NCI-H2107 treated with DMSO at 0.1 percent for 48 hours (cell line): ENCODE results near the gene NR0B2.

Source experiments
- DNase-seq: peaks from one replicate; lab custom pipeline; 2025; ENCODE audit not compliant: unreplicated experiment; lab: John Stamatoyannopoulos, UW

Gene NR0B2

DNA sequence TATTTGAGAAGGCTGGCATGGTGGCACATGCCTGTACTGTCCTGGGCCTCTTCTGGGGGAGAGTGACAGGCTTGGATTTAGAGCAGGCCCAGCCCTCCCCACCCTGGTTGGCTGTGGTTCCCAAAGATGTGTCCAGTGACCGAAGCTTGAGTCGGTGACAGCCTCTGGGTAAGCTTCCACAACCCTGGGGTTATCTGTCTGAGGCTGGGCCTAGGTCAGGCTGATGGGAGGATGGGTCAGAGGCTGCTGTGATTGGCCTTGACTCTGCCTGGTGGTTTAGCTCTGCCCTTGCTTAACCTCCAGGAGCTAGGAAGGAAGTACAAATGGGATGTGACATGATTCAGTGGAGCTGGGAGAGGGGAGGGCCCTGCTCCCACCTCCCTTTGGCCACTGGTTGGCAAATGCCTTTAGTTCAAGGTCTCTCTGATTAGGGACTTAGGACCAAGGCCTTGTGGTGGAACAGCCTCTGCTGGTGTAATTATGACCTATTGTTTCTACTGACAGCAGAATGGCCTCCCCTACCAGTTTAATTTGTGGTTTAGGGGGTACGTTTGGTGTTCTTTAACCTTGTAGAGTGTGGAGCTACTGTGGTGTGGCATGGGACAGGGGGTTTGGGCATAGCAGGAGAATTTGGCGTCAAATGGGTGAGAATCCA lies 24.4 kb upstream of the NR0B2 start:
- no peak for DNase-seq

- no peak for DNase-seq
These were observed 23.0 kb upstream of the NR0B2 start for GRCh38 chr1:26936823-26937222.

GRCh38 chr1:26932531-26932930 lies 18.8 kb upstream of the NR0B2 start:
- no peak for DNase-seq

GRCh38 chr1:26923711-26924110 lies 9.9 kb upstream of the NR0B2 start:
- no peak for DNase-seq

- no peak for DNase-seq
These were observed 9.1 kb upstream of the NR0B2 start for GRCh38 chr1:26922901-26923300.

DNA sequence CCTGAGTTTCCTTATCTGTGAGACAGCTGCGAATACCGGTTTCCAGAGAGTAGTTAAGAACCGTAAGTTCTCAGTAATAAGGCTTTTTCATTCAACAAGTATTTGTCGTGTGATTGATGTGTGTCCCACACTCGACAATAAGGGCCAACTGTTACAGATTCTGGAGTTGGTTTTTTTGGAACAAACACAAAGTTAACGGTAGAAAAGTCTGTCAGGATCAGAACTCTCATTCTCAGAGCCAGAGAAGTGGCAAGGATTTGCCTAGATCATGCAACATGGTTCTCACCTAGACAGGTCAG lies 8.6 kb upstream of the NR0B2 start:
- no peak for DNase-seq

GRCh38 chr1:26921540-26922430 lies 8.0 kb upstream of the NR0B2 start, which contains the start of gene NUDC:
Gene NUDC, plus strand, starts transcription at chr1:26921743. Its CDS starts 106 bp downstream, at chr1:26921849.
- peak; percentile 93 for DNase-seq

DNA sequence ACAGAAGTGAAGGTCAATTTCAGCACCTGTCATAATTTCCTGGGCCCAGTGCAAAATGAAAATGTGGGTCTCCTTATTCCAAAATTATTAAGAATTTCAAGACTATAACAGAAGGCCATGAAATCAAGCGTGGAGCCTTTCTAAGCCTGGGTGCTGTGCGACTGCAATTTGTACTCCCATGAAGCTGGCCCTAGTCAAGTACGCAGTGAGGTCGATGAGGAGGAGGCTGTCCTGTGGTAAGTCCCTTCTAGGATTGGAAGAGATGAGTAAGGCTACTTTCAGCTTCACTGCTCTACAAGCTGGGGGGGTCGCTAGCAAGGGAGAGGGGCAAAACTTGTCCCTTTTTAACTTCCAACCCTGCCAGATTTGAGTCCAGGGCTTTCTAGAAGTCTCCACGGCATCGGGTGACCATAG lies 7.4 kb upstream of the NR0B2 start:
- DNase-seq: no peak

DNA sequence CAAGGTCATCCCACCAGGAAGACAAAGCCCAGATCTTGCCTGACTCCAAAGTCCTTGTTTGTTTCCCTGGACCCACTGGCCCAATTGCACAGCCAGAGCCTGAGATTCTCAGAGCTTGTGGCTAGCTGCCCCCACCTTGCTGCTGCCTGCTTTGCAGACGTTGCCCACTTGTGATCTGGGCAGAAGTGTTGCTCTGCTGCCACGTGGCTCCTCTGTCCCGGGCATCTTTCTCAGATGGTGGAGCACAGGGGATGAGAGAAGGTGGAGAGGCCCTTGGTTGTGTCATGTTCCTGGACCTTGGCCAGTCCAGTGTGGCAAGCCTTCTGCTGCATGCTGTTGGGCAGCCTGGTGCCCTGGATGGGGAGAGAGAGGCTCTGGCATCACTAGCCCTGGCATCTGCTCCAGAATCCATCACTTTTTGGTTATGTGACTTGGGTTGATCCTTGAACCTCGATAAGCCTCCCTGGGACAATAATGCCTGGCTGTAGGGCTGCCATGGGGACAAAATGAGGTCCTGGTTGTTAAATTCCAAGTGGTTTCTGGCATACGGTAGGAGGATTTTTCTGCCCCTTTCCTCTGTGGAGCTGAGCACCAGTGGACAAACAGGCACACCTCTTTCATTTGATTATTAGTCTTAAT lies 1.5 kb upstream of the NR0B2 start:
- no peak for DNase-seq

DNA sequence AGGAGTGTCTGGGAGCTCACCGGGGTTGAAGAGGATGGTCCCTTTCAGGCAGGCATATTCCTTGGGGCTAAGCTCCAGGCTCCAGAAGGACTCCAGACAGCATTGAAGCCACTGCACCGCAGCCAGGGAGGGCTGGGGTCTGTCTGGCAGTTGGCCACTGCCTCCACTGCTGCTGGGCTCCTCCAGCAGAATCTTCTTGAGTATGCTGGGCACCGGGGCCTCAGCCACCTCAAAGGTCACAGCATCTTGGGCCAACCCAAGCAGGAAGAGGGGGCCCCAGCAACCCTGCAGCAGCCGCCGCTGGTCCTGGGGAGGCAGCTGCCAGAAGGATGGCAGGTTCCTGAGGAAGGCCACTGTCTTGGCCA lies 404 bp downstream of the NR0B2 start:
- no peak for DNase-seq

- DNase-seq: no peak
These were observed 1.7 kb downstream of the NR0B2 start for GRCh38 chr1:26912147-26912490.

GRCh38 chr1:26911399-26912146 lies 2.2 kb downstream of the NR0B2 start:
- no peak for DNase-seq

DNA sequence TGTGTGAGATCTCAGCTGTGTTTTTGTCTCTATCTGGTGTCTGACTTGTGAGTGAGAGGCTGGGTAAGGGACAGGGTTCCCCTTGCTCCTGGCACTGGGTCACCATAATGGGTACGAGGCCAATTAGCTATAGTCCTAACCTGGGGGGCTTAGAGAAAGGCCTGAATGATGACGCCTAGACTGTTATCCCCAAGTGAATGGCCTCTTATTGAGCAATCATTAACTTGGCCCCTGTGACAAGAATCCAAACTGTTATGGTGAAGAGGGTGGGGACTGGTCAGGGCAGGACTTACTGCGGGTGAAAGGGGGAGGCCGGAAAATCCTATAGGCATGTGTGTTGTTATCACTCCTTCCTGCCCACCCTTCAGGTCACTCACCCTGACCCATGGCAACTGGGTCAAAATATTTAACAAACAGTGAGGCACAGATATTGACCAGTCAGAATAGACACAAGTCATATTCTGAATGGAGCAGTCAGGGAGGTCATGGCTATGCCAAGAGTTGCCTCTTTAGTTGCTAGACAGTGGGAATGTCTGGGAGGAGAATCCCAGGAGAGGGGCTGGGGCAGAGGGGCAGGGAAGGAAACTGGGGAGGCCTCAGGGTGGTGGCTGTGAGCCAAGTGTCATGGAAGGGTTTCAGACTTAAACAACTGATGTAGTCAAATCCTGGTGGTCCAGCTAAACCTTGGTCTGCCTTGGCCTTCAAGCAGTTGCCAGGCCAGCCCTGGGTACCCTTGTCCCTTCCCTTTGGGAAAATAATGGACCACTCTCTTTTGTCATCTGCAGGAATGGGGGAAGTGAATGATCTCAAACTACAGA lies 3.2 kb downstream of the NR0B2 start:
- no peak for DNase-seq

DNA sequence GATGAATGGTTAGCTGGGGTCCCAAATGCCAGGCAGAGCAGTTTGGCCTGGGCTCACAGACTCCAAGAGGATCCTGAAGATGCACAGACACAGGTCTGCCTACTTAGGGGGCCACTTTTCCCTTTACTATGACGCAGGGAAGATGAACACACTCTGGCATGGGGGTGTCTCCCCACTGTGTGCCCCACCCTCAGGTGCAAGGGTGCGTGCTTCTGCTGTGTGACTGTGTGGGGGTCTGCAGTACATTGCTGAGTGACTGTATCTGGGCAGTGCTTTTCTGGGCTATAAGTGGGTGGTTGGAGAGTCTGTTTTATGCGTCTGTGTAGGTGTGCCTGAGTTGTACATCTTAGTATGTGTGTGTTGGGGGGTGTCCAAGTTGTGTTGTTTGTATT lies 3.8 kb downstream of the NR0B2 start:
- DNase-seq: no peak

- DNase-seq: no peak
These were observed 6.5 kb downstream of the NR0B2 start for GRCh38 chr1:26907071-26907917.

DNA sequence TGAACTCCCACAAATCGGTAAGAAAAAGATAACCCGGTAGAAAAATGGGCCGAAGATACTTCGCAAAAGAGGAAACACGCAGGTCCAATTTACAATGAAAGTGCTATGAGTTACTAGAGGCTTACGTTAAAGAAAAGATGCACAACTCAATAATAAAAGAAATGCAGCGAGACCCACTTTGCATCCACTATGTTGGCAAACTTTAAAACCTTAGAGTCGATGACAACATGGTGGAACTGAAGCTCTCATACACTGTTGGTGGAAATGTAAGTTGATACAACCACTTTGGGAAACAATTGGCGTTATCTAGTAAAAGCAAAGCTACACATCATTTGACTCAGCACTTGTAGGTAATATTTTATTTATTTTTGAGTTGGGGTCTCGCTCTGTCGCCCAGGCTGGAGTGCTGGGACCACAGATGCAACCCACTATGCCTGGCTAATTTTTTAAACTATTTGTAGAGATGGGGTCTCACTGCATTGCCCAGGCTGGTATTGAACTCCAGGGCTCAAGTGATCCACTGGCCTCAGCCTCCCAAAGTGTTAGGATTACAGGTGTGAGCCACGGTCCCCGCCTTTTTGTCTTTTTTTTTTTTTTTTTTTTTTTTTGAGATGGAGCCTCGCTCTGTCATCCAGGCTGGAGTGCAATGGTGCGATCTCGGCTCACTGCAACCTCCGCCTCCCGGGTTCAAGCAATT lies 12.8 kb downstream of the NR0B2 start:
- no peak for DNase-seq

DNA sequence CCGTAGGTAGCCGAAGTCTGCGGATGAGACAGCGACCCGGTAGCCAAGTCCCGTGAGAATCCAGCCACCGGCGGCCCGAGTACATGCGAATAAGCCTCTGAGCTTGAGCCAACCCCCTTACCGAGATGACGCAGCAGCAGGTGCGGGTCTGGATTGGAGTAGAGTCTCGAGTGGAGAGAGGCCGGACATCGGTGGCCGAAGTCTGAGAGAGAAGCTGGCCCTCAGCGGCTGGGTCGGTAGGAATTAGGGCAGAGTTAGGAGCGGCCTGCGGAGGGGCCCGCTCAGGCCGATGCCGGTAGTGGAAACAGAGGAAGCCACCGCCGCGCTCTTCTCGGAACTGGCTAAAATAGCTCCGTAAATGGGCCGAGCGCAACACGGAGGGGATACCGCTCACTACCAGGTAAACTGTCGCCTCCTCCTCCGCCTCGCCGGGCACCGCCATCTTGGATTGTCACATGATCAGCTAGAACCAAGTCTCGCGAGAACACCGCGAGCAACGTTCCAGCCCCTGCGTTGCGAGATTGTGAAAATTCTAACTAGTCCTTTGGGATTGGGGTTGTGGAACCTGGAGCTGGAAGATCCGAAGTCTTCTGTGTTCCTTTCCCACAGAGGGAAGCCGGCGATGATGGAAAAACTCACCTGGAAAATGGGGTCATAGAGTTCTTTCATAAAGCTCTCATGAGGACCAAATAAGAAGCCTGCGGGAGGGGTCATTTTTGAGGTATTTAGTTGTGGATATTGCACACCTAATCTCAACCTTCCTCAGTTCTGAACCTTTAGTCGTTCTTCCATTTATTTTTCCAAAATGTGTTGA lies 13.6 kb downstream of the NR0B2 start, which contains the start of gene GPATCH3:
Gene GPATCH3 (minus strand): TSS at position 467 of the 814 bp plus-strand sequence. CDS start 25 bp downstream, at position 442.
- DNase-seq: peak; percentile 90

DNA sequence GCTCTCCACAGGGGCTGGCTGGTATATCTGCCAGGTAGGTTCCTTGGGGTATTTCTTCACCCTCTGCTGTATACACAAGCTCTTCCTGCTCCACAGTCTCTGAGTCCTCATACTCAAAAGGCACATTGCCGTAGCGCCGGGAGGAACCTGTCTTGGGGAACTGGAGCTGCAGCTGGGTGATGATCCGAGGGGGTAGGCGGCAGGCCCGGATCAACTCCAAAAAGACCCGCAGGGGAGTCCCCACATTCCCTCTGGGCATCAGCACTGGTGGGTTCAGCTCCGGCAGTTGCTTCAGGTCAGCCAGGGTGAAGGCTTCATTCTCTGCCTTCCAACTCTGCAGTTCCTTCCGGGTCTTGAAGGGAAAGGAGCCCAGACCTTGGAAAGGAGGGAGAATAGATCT lies 16.4 kb downstream of the NR0B2 start:
- DNase-seq: no peak
